ENCODE data around the gene PPP1R3F.

DNA sequence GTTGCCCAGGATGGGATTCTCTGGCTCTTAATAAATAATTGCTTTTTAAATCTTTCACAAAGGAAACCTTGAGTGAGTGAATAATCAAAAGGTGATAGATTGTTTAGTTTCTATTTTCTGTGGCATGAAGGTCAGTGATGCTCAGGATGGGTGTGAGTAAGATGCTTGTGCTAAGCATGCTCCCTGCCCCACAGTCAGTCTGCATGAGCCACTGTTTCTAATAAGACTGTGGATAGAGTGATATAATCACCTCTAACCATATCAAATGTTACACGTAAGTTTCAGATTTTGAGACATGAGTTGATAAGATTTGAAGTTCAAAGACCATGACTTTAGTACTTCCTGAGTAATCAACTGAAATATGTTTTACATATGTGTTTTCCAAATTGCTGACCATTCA lies 31.1 kb downstream of the PPP1R3F start:
- TF ChIP-seq, protein P1, sequence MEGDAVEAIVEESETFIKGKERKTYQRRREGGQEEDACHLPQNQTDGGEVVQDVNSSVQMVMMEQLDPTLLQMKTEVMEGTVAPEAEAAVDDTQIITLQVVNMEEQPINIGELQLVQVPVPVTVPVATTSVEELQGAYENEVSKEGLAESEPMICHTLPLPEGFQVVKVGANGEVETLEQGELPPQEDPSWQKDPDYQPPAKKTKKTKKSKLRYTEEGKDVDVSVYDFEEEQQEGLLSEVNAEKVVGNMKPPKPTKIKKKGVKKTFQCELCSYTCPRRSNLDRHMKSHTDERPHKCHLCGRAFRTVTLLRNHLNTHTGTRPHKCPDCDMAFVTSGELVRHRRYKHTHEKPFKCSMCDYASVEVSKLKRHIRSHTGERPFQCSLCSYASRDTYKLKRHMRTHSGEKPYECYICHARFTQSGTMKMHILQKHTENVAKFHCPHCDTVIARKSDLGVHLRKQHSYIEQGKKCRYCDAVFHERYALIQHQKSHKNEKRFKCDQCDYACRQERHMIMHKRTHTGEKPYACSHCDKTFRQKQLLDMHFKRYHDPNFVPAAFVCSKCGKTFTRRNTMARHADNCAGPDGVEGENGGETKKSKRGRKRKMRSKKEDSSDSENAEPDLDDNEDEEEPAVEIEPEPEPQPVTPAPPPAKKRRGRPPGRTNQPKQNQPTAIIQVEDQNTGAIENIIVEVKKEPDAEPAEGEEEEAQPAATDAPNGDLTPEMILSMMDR (IDR thresholded peaks at IDR 0.05; ENCODE audit: insufficient read depth, low read length, poor library complexity, severe bottlenecking) = no peak
- no peak for TF ChIP-seq EZH2phosphoT487 (conservative IDR thresholded peaks at IDR 0.05; ENCODE audit: low read length)

Measured in SU-DHL-6 (cell line).